Lung microvascular endothelial cell (primary cell): ENCODE data around the gene SEC14L1. TPM values are rescaled to one million over a fixed set of nuclear protein-coding genes. Genes with fewer than 3 reads are reported as not detected.

Experiments used
- DNase-seq, 2 donors: peaks; one replicate each; pipeline versions ENCODE4 v3.0.0 to v3.0.0-alpha.2; 2010; ENCODE audit warnings: low read depth in 2 of 2
- total RNA-seq: library from RNA; depleted of rRNA; stranded (reverse); fragments of >200 nt; gene quantifications from 2 replicates; pipeline ENCODE4 v1.2.1, GENCODE V29; 2014

SEC14L1 gene
- total RNA-seq, 1 donor from 2014 or later: 108 TPM

- DNase-seq: no peak
Measured at GRCh38 chr17:77161953-77162352, 21.2 kb downstream of the SEC14L1 start.

GRCh38 chr17:77163001-77163400 lies 22.2 kb downstream of the SEC14L1 start:
- DNase-seq: peak; percentile 24 to 70

GRCh38 chr17:77163511-77164280 lies 22.9 kb downstream of the SEC14L1 start:
- no peak for DNase-seq

GRCh38 chr17:77164483-77165091 lies 23.8 kb downstream of the SEC14L1 start:
- peak; percentile 67 to 90 for DNase-seq

DNA sequence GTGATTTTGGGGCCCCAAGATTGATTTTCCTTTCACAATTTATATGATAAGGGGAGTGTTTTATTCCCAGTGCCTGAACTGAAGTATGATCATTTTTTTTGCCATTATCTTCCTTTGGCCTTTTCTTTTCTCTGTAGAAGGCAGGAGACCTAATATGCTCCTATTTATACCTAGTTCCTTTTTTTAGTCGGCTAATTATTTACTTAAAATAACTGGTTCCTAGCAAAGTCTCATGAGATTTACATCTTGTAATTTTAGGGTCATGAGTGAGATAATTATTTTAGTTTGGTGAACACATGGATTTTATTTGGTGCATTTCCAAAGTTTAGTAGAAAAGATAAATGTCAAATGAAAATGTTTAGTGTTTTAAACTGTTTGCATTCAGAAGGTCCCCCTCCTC lies 24.8 kb downstream of the SEC14L1 start:
- DNase-seq: no peak

GRCh38 chr17:77167472-77168306 lies 26.9 kb downstream of the SEC14L1 start:
- no peak for DNase-seq

DNA sequence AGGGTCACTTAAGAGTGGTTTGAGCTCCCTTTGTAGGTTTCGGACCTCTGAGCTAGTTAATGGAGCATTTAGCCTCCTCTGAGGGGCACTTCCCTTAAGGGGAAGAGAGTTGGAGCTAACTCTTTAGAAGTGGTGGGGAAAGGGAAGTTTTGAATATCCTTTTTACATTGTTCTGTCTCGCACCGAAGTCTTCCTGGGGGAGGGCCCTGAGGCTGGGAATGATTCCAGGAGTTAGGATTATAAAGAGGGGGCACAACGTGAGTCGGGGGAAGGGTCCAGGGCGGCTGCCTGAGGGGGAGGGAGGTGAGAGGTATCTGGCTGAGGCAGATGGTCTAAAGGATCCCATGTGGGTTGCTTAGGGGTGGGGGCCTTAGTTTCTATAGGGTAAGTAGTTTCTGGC lies 32.3 kb downstream of the SEC14L1 start:
- DNase-seq: peak in 1 of 2 donors; percentile 40

DNA sequence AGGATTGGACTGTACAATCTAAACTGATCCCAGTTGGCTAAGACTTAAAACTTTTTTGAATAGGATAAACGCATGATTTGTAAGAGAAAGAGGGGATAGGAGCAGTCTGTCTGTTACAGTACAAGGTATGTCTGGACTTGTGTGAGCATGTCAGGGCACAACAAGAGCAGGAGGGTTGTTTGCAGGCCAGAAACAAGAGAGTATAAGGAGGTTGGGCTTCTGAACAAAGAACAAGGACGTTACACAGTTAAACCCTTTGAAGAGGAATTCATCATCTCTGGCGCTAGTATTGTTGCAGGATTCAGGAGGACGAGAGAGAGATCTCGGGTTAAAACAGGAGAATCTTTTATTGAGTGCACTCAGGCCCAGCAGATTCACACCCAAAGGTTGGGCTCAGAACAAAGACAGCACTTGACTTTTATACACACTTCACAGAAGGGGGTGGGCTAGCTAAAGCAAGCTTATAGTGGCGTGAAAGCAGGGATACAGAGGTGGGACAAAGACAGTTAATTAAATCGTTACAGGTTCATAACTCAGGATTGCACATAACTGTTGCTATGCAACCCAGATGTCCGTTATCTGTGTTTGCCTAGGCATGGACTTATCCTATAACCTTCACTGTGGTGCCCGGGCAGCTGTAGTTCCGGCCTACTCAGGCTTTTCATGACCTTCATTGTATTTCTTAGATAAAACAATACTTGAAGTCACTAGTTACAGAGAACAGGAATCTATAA lies 34.3 kb downstream of the SEC14L1 start:
- peak in 1 of 2 donors; percentile 85 for DNase-seq

DNA sequence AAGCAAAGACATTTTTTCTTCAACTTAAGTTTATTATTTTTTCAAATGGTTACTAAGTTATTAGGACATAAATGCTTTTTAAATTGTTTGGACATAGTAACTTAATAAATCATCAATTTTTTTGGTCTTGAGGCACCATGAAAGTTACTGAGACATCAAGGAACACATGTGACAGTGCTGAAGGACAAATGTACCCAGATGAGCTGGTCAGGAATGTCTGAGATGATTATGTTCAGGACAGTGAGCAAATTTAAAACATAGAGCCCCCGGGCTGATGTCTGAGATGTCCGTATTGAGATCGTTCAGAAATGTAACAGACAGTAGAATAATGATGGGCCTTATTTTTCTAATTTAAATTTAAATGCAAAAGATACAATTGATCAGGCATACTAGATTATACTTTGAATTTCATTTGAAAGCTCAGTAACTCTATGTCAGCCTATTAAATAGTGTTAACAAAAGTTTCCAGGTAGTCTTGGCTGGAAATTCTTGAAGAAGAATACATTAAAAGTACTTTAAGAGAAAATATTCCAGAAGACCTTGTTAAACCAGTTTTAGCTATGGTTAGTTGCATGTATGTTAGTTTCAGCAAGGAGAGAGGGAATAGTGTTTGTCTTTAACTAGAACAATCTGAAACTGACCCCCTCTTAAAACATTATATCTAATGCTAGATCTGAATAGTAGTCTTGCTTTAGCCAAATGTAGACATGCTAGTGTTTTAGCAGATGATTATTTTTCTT lies 36.4 kb downstream of the SEC14L1 start:
- DNase-seq: no peak

- DNase-seq: no peak
Measured at GRCh38 chr17:77178050-77178449, 37.3 kb downstream of the SEC14L1 start.

DNA sequence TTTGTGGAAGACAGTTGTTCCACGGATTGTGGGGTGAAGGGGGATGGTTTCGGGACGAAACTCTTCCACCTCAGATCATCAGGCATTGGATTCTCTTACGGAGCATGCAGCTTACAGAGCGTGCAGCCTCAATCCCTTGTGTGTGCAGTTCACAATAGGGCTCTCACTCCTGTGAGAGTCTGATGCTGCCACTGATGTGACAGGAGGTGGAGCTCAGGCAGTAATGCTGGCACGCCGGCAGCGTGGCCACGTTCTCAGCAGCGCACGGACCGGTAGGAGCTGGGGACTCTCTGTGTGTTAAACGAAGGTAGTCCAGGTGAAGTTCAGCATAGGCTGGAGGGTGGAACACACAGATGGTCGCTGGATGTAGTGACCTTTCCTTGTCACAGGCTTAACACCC lies 37.8 kb downstream of the SEC14L1 start:
- DNase-seq: no peak

DNA sequence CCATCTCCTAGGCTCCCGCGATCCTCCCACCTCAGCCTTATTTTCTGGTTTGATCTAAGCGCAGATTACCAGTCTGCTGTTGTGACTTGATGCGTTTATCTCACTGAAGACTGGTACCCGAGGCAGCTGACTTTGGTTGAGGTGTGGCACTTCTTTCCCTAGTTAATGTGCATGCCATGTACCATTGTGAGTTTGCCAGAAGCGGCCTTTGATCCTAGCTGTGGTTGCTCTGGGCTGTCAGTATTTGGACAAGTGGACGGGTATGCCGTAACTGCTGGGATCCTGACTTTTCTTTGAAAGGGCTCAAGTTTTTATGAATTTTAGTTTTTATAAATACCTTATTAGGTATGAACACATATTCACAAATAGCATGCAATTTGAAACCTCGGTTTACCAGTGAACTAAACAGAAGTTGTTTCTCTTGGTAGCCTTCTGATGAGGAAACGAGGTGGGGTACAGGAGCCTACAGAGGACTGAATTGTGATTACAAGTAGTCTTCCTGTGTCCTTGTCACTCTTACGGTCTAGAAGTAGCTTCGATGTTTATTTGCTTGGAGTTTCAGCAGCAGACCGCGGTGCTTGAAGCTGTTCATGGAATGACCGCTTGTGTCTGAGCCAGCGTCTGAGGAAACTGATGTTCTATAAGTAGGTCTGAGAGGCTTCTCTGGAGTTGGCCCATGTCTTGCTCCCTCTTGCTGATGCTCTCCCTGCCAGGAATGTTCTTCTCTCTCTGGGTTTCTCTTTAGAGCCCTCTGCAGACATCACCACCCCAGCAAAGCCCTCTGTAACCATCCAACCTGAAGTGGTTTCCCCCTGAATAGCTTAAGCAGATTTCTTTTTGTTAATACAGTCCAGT lies 40.0 kb downstream of the SEC14L1 start:
- no peak for DNase-seq

GRCh38 chr17:77182205-77183172 lies 41.7 kb downstream of the SEC14L1 start:
- DNase-seq: peak in 1 of 2 donors; percentile 70

- no peak for DNase-seq
Measured at GRCh38 chr17:77184474-77184873, 43.7 kb downstream of the SEC14L1 start.

GRCh38 chr17:77185137-77185536 lies 44.4 kb downstream of the SEC14L1 start:
- DNase-seq: no peak

DNA sequence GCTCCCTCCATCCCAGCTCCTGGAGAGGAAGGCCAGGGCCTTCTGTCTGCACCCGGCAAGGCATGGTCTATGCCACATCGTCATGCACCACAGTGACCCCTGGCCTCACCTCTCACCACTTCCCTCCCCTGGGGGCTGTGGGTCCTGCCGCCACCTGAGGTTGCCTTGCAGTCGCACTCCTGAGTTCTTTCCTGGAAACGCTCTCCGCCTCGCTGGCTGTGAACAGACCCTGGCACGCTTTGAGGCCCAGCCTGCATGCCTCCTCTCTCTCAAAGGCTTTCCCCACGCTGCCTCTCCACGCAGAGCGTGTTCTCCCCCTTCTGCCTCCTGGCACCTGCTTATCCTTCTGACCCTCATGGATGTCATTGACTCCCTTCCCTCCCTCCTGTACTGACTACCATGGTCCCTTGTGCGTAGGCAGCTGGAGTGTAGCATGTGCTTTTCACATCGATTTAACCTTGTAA lies 45.4 kb downstream of the SEC14L1 start:
- DNase-seq: no peak

DNA sequence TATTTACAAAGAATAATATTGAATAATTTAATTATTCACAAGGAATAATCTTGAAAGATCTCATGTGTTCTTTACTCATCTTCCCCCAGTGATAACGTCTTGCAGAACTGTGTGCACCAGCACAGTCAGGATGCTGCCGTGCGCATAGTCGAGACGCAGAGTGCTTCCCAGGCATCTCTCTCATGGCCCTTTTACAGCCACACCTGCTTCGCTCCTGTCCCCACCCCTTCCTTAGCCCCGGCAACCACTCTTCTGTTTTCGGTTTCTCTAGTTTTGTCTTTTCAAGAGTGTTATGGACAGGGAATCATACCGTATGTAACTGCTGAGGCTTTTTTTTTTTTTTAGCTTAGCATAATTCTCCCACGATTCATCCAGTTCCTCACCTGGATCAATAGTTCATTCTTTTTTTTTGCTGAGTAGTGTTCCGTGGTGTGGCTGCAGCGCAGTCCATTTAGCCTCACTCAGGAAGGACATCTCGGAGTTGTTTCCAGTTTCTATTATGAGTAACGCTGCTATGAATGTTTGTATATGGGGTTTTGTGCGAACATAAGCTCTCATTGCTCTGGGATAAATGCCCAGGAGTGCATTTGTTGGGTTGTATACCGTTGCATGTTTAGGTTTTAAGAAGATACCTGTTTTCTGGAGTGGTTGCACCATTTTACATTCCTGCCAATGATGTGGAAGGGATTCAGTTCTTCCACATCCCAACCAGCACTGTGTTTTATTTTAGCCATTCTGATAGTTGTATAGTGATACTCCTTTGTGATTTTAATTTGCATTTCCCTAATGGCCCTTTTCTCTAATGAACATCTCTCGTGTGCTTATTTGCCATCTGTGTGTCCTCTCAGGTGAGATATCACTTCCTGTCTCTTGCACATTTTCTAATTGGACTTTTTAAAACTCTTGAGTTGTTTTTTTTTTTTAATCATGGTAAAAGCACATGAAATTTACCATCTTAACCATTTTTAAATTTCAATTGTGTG lies 47.6 kb downstream of the SEC14L1 start:
- DNase-seq: peak; percentile 55 to 75
